Kidney epithelial cell (primary cell): ENCODE data around the gene H3-3A. TPM values are rescaled to one million over a fixed set of nuclear protein-coding genes. Genes with fewer than 3 reads are reported as not detected.

Source experiments
- DNase-seq: peaks from one replicate; pipeline ENCODE4 v3.0.0-alpha.2; 2010; ENCODE audit warnings: low read depth
- H3K27me3 ChIP-seq: 2 replicates; pipeline ENCODE4 v1.6.0; 2011; ENCODE audit warnings: low read length; ENCODE audit not compliant: control insufficient read depth, insufficient read depth
- H3K36me3 ChIP-seq: 2 replicates; pipeline ENCODE4 v1.5.1; 2011; ENCODE audit warnings: low read length; ENCODE audit not compliant: control insufficient read depth, insufficient read depth
- H3K4me3 ChIP-seq: 2 replicates; pipeline ENCODE4 v1.5.1; 2011; ENCODE audit warnings: low read depth, mild to moderate bottlenecking, control low read depth, low read length
- CTCF ChIP-seq: IDR thresholded peaks from 2 replicates; pipeline ENCODE4 v1.5.1; 2011; ENCODE audit warnings: mild to moderate bottlenecking, moderate library complexity, low read length, control low read depth, inconsistent platforms; ENCODE audit not compliant: insufficient read depth, poor library complexity, severe bottlenecking
- total RNA-seq: library from RNA; depleted of rRNA; stranded (reverse); fragments of >200 nt; gene quantifications from 2 replicates; pipeline ENCODE4 v1.2.3, GENCODE V29; 2015

Gene H3-3A
- total RNA-seq, 1 donor from 2014 or later, result 353 TPM

GRCh38 chr1:226072347-226072746, 9.8 kb downstream of the H3-3A start:
- no peak overlapping the region for H3K4me3 ChIP-seq

DNA sequence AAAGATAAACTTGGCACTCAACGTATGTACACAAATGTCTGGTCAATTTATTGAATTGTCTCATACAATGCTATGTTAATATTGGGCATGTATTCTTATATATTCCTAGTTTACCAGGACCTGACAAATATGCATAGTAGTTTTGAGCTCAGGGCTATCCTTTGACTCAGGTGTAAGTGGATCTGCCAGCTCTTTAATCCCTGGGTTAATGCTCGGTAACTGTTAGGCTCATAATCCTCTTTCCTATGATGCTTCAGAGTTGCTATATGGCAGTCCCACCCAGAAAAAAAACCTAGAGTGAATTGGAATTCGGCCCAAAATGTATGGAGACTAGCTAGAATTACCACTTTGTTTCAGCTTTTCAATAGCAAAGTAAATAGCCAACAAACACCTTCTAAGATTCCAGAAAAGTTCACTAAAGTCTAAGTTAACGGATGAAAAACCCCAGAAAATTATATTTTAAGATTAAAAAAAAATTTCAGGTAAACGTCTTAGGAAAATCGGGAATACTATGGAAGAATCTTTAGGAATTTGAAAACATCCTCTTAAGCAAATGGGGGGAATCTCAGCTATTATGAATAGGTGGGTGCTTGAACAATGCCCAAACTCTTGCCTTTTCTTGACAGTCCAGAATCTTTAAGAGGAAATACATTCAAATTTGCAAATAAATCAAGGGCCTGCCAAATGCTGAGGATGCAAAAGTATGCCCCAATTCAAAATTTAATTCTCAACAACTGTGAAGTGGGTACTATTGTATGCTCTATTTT, 10.9 kb downstream of the H3-3A start:
- no peaks in the 10 kb centered on the region for H3K36me3 ChIP-seq
- no peak for DNase-seq
- H3K4me3 ChIP-seq, result no peak overlapping the region
- no peak for TF ChIP-seq CTCF
- H3K27me3 ChIP-seq, result no peaks in the 10 kb centered on the region

More at GRCh38 chr1:226072347-226072746, 9.8 kb downstream of the H3-3A start:
- TF ChIP-seq CTCF, result no peak
- H3K27me3 ChIP-seq, result no peaks in the 10 kb centered on the region
- no peak for DNase-seq
- no peaks in the 10 kb centered on the region for H3K36me3 ChIP-seq

- no peaks in the 10 kb centered on the region for H3K36me3 ChIP-seq
- no peaks in the 10 kb centered on the region for H3K27me3 ChIP-seq
- no peak for DNase-seq
- no peak for TF ChIP-seq CTCF
- no peak overlapping the region for H3K4me3 ChIP-seq
Observed at GRCh38 chr1:226074046-226074445, 11.5 kb downstream of the H3-3A start.

- H3K36me3 ChIP-seq, result no peaks in the 10 kb centered on the region
- TF ChIP-seq CTCF, result no peak
- H3K4me3 ChIP-seq, result no peak overlapping the region
- no peak for DNase-seq
- H3K27me3 ChIP-seq, result no peaks in the 10 kb centered on the region
Observed at GRCh38 chr1:226076378-226076777, 13.9 kb downstream of the H3-3A start.

- TF ChIP-seq CTCF, result no peak
- Histone ChIP-seq H3K27me3 (no peaks in the 10 kb centered on the region), H3K36me3 (no peaks in the 10 kb centered on the region), H3K4me3 (no peak overlapping the region)
- DNase-seq, result no peak
Observed at GRCh38 chr1:226078374-226078773, 15.9 kb downstream of the H3-3A start.

DNA sequence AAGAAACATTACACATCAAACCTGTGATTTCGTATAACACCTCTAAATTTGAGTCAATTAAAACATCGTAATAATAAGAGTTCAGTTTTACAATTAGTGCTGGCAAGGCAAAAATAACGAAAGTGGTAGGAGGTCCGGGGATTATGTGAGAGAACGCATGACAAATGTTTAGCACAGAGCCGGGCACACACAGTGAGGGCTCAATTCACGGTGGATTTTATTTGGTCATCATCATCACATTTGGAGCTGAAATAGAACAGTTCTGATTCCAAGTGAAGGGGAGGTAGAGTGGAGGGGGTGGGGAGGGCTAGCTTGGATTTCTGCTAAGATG, 20.0 kb downstream of the H3-3A start:
- no peak for DNase-seq
- Histone ChIP-seq H3K36me3 (no peaks in the 10 kb centered on the region), H3K27me3 (no peaks in the 10 kb centered on the region), H3K4me3 (peak overlapping the region; percentile 68)
- no peak for TF ChIP-seq CTCF
